MCF 10A (cell line): ENCODE results near the gene COQ8A. TPM values are rescaled to one million over a fixed set of nuclear protein-coding genes. Genes with fewer than 3 reads are reported as not detected.
A peak's percentile ranks its signal among the peaks of the same experiment; 100 is the strongest.

ENCODE experiments used
- BruUV-seq: library from RNA; stranded (reverse); fragments of 400-500 nt; replicated peaks from 2 replicates; lab custom pipeline; 2021; lab: Mats Ljungman, UMichigan
- CTCF ChIA-PET: fragments of 300-600 bp; sonication (Branson Sonifier 250); formaldehyde crosslinking; extraction: SDS; loops from one replicate; lab custom pipeline; 2021; ENCODE audit warnings: antibody characterized with exemption, inconsistent platforms; lab: Yijun Ruan, JAX
- POLR2A ChIA-PET: fragments of 300-600, 350-650 bp; sonication (Branson Sonifier 250); formaldehyde crosslinking; extraction: SDS; loops from one replicate; lab custom pipeline; 2020; ENCODE audit warnings: antibody characterized with exemption, inconsistent platforms; lab: Yijun Ruan, JAX
- DNase-seq: peaks from one replicate; pipeline ENCODE4 v3.0.0-alpha.2; 2018; ENCODE audit not compliant: unreplicated experiment
- H3K27ac Mint-ChIP-seq: one replicate; pipeline ENCODE4 v1.8.0; 2022; ENCODE audit warnings: mild to moderate bottlenecking, low read depth, mixed read lengths; ENCODE audit not compliant: unreplicated experiment
- H3K27me3 Mint-ChIP-seq: one replicate; pipeline ENCODE4 v1.8.0; 2022; ENCODE audit warnings: mixed read lengths; ENCODE audit not compliant: insufficient read depth, unreplicated experiment
- H3K36me3 Mint-ChIP-seq: one replicate; pipeline ENCODE4 v1.8.0; 2022; ENCODE audit warnings: mild to moderate bottlenecking, moderate library complexity, mixed read lengths; ENCODE audit not compliant: insufficient read depth, unreplicated experiment
- H3K4me1 Mint-ChIP-seq: one replicate; pipeline ENCODE4 v1.8.0; 2022; ENCODE audit warnings: mixed read lengths; ENCODE audit not compliant: insufficient read depth, unreplicated experiment
- H3K4me3 Mint-ChIP-seq: one replicate; pipeline ENCODE4 v1.8.0; 2022; ENCODE audit warnings: mild to moderate bottlenecking, moderate library complexity, mixed read lengths; ENCODE audit not compliant: unreplicated experiment
- H3K9me3 Mint-ChIP-seq: one replicate; pipeline ENCODE4 v1.8.0; 2022; ENCODE audit warnings: mixed read lengths; ENCODE audit not compliant: unreplicated experiment
- intact Hi-C: fragments of 100-400 bp; cut with micrococcal nuclease; formaldehyde crosslinking; loops from 2 replicates; pipeline ENCODE4 v1.14.1; 2022
- total RNA-seq: library from RNA; stranded (reverse); gene quantifications from 2 replicates; pipeline ENCODE4 v1.2.3, GENCODE V29; 2022
- TF ChIP-seq, protein P1 (sequence below): fragments of 200-600 bp; IDR thresholded peaks from one replicate; pipeline ENCODE4 v1.8.0; 2022; ENCODE audit warnings: antibody characterized with exemption, mild to moderate bottlenecking; ENCODE audit not compliant: unreplicated experiment

The COQ8A gene
- total RNA-seq, 1 experiment from 2014 or later: 26.4 TPM

DNA sequence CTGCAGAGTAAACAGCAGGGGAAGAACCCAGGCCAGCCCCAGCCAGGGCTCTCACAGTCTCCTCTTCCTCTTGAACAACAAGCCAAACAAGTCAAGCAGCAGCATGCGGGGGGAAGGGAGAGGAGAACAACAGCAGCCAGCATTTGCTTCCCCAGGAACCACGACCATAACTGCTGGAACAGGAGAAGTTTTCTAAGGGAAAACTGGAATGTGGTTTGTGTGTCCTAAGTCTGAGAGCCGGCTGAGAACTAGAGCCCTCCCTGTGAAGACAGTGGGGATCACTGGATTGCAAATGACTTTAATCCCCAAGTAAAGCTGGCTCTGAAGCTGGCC lies 48.2 kb downstream of the COQ8A start:
- no peak for DNase-seq
- H3K9me3 Mint-ChIP-seq: no peaks in the 10 kb centered on the region
- H3K27ac Mint-ChIP-seq: no peak overlapping the region
- H3K4me1 Mint-ChIP-seq: no peaks in the 10 kb centered on the region
- TF ChIP-seq, protein P1, sequence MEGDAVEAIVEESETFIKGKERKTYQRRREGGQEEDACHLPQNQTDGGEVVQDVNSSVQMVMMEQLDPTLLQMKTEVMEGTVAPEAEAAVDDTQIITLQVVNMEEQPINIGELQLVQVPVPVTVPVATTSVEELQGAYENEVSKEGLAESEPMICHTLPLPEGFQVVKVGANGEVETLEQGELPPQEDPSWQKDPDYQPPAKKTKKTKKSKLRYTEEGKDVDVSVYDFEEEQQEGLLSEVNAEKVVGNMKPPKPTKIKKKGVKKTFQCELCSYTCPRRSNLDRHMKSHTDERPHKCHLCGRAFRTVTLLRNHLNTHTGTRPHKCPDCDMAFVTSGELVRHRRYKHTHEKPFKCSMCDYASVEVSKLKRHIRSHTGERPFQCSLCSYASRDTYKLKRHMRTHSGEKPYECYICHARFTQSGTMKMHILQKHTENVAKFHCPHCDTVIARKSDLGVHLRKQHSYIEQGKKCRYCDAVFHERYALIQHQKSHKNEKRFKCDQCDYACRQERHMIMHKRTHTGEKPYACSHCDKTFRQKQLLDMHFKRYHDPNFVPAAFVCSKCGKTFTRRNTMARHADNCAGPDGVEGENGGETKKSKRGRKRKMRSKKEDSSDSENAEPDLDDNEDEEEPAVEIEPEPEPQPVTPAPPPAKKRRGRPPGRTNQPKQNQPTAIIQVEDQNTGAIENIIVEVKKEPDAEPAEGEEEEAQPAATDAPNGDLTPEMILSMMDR: no peak
- no TSS peak for BruUV-seq
- peaks cover 78% of the 10 kb centered on the region for H3K36me3 Mint-ChIP-seq
- H3K4me3 Mint-ChIP-seq: no peak overlapping the region
- POLR2A ChIA-PET: no interaction called here
- intact Hi-C loops: no loop called here
- H3K27me3 Mint-ChIP-seq: no peaks in the 10 kb centered on the region
- CTCF ChIA-PET: interaction anchor here (0.6 kb wide), 2 partner anchors 159 to 681 kb away, joined by 3 read pairs; no protein-coding TSS in a partner anchor

DNA sequence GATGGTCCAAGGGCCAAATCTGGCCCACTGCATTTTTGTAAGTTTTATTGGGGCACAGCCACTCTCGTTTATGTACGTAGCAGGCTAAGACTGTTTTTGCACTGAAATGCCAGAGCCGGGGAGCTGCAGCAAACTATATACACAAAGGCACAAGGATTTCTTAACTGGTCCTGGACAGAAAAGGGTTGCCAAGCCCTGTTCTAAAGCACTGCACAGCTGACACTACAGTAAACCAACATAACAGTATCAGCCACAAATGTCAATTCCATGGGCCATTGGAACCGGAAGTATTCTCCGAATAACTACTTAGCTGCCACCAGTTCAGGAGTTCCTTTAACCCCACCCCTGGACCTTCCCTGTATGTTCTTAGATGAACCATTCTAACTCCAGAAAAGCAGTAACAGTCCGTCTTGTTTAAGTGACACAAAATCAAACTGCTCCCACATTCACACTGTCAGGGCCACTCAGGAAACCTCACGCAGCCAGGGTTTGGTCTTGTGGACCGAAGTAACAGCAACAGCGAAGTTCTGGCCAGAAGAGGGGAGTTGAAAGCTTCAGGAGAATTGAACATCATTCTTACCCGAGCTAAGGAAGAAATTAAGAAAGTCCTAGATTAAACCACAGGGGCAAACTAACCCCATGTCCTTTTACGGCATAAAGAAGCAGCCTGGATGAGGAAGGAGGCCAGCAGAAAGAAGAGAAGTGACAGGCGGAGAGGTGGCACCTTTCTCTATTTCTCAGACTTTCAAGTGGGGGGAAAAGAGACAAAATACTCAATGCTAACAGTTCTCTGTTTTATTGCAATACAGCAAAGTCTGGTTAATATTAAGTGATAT lies 49.2 kb downstream of the COQ8A start:
- TF ChIP-seq, protein P1: no peak
- POLR2A ChIA-PET: no interaction called here
- CTCF ChIA-PET: interaction anchor here (0.6 to 1.0 kb wide), 2 partner anchors 70 to 245 kb away, joined by 3 read pairs; no protein-coding TSS in a partner anchor
- Mint-ChIP-seq H3K9me3 (no peaks in the 10 kb centered on the region), H3K27ac (no peak overlapping the region), H3K4me1 (no peaks in the 10 kb centered on the region), H3K4me3 (no peak overlapping the region), H3K36me3 (peaks cover 71% of the 10 kb centered on the region), H3K27me3 (no peaks in the 10 kb centered on the region)
- intact Hi-C loops: no loop called here
- BruUV-seq: no TSS peak
- no peak for DNase-seq

DNA sequence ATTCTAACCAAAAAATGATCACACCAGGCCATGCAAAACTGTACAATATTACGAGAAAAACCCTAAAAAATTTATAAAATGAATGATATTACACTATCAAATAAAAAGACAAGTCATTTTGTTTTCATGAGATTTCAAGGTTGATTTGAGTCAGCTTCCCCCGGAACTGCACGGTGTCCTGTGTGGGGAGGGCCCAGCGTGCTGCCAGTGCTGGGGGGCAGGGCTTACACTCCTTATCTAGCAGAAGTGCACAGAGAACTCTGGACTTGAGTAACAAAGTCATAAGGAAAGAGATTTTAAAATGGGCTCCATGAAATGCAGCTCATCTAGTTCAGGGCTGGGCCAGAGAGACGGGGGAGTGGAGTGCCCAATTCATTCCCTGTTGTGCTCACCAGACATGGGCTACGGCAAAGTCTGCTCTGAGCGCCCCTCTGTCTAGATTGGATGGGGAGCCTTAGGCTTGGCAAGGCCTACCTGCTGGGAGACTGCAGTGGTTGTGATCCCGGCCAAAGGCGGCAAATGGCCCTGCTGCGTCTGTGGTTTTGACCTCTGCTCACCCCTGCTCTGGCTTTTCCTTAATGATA lies 50.1 kb downstream of the COQ8A start:
- H3K36me3 Mint-ChIP-seq: peaks cover 68% of the 10 kb centered on the region
- no peaks in the 10 kb centered on the region for H3K27me3 Mint-ChIP-seq
- BruUV-seq: TSS peak; percentile 2
- POLR2A ChIA-PET: interaction anchor here (1.0 kb wide), 1 partner anchor 52 kb away, joined by 3 read pairs; no protein-coding TSS in a partner anchor
- no peaks in the 10 kb centered on the region for H3K4me1 Mint-ChIP-seq
- intact Hi-C loops: no loop called here
- H3K27ac Mint-ChIP-seq: no peak overlapping the region
- CTCF ChIA-PET: interaction anchor here (1.0 kb wide), 1 partner anchor 244 kb away, joined by 3 read pairs; no protein-coding TSS in a partner anchor
- no peaks in the 10 kb centered on the region for H3K9me3 Mint-ChIP-seq
- DNase-seq: no peak
- TF ChIP-seq, protein P1: no peak
- no peak overlapping the region for H3K4me3 Mint-ChIP-seq

DNA sequence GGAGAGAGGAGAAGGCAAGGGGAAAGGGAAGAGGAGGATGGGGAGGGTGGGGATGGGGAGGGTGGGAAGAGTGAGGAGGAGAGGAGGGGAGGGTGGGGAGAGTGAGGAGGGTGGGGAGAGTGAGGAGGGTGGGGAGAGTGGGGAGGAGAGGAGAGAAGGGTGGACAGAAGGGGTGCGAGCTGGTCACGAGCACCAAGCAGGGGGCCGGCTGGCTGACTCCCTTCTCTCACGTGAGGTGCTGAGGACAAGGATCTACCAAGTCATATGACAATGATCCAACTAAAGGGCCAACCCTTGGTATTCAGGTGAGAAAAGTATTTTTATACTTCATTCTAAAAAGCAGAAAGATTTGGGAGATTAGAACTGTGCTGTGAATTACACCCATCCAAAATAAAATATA lies 51.8 kb downstream of the COQ8A start:
- peaks cover 58% of the 10 kb centered on the region for H3K36me3 Mint-ChIP-seq
- TF ChIP-seq, protein P1: no peak
- CTCF ChIA-PET: interaction anchor here (0.6 to 1.1 kb wide), 2 partner anchors 163 to 491 kb away, joined by 3 read pairs; no protein-coding TSS in a partner anchor
- no peak for DNase-seq
- no peaks in the 10 kb centered on the region for H3K9me3 Mint-ChIP-seq
- no TSS peak for BruUV-seq
- H3K27ac Mint-ChIP-seq: no peak overlapping the region
- H3K4me3 Mint-ChIP-seq: no peak overlapping the region
- POLR2A ChIA-PET: interaction anchor here (2.3 kb wide), 1 partner anchor 17 kb away, joined by 6 read pairs; no protein-coding TSS in a partner anchor
- no peaks in the 10 kb centered on the region for H3K4me1 Mint-ChIP-seq
- no peaks in the 10 kb centered on the region for H3K27me3 Mint-ChIP-seq
- intact Hi-C loops: no loop called here
